Measurements from ENCODE around the gene SRMS. TPM values are rescaled to one million over a fixed set of nuclear protein-coding genes. Genes with fewer than 3 reads are reported as not detected.

Gene SRMS
- total RNA-seq, 1 donor from 2014 or later, result not detected

DNA sequence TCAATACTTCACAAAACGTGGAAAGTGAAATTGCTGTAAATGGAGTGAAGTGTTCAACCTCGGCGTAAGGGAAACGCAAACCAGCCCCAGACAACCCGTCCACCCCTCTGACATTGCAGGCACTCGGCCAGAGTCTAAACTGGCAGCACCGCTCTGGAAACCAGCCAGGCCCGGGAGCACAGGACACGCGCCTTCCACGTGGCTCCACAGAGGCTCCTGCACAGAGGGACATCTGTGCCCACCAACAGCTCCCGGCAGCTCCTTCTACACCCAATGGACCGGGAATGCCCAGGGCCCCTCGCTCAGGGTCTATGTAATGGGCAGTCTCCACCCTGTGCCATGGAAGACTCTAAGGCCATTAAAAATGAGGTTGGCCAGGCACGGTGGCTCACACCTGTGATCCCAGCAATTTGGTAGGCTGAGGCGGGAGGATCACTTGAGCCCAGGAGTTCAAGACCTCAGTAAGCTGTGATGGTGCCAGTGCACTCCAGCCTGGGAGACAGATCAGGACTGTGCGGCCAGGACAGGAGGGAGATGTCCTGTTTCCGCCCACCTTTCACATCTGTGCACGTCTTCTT lies 29.9 kb upstream of the SRMS start:
- Histone ChIP-seq H3K4me1 (no peaks in the 10 kb centered on the region), H3F3A (ENCODE audit: low read depth) (peaks cover 7% of the 10 kb centered on the region), H3K4me2 (no peak overlapping the region), H4K20me1 (ENCODE audit: low read depth) (no peaks in the 10 kb centered on the region), H3K36me3 (no peaks in the 10 kb centered on the region), H3K27me3 (peaks cover 9% of the 10 kb centered on the region), H3K79me2 (ENCODE audit: low read depth) (no peaks in the 10 kb centered on the region), H3K9me3 (ENCODE audit: low read depth) (no peaks in the 10 kb centered on the region), H3K9ac (no peak overlapping the region), H2AFZ (replicated peaks) (no peak overlapping the region), H3K27ac (no peak overlapping the region), H3K4me3 (no peak overlapping the region)
- Mint-ChIP-seq H3K4me3 (no peak overlapping the region), H3K36me3 (no peaks in the 10 kb centered on the region), H3K4me1 (peaks cover 8% of the 10 kb centered on the region), H3K27ac (no peak overlapping the region), H3K9me3 (no peaks in the 10 kb centered on the region), H3K27me3 (ENCODE audit: insufficient read depth, low read depth) (peaks cover 7% of the 10 kb centered on the region)
- no peak for TF ChIP-seq EZH2phosphoT487 (IDR thresholded peaks at IDR 0.05)
- TF ChIP-seq, protein P1, sequence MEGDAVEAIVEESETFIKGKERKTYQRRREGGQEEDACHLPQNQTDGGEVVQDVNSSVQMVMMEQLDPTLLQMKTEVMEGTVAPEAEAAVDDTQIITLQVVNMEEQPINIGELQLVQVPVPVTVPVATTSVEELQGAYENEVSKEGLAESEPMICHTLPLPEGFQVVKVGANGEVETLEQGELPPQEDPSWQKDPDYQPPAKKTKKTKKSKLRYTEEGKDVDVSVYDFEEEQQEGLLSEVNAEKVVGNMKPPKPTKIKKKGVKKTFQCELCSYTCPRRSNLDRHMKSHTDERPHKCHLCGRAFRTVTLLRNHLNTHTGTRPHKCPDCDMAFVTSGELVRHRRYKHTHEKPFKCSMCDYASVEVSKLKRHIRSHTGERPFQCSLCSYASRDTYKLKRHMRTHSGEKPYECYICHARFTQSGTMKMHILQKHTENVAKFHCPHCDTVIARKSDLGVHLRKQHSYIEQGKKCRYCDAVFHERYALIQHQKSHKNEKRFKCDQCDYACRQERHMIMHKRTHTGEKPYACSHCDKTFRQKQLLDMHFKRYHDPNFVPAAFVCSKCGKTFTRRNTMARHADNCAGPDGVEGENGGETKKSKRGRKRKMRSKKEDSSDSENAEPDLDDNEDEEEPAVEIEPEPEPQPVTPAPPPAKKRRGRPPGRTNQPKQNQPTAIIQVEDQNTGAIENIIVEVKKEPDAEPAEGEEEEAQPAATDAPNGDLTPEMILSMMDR (IDR thresholded peaks at IDR 0.05), result no peak
- TF ChIP-seq EZH2 (IDR thresholded peaks at IDR 0.05), result no peak
- no peak for DNase-seq (ENCODE audit: low spot score)

DNA sequence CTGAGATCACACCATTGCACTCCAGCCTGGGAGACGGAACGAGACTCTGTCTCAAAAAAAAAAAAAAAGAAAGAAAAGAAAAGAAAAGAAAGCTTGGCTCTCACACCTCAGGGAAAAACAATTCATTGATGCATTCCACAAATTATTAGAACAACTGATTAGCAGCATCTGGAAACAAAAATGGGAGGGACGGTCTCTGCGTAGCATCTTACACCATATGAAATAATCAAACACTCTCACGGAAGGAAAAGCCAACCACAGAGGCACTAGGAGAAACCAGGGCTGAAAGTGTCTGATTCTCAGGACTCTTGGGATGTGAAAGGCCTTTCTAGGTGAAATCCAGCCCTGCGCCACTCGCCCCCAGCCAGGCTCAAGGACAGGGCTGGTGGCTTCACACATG lies 28.8 kb upstream of the SRMS start:
- Histone ChIP-seq H3K36me3 (no peaks in the 10 kb centered on the region), H3K4me2 (no peak overlapping the region), H3K9me3 (ENCODE audit: low read depth) (no peaks in the 10 kb centered on the region), H2AFZ (replicated peaks) (no peak overlapping the region), H3F3A (ENCODE audit: low read depth) (peaks cover 7% of the 10 kb centered on the region), H3K27me3 (peaks cover 9% of the 10 kb centered on the region), H3K4me1 (no peaks in the 10 kb centered on the region), H3K9ac (no peak overlapping the region), H3K27ac (no peak overlapping the region), H3K4me3 (no peak overlapping the region), H3K79me2 (ENCODE audit: low read depth) (no peaks in the 10 kb centered on the region), H4K20me1 (ENCODE audit: low read depth) (no peaks in the 10 kb centered on the region)
- TF ChIP-seq EZH2 (IDR thresholded peaks at IDR 0.05) (no peak), EZH2phosphoT487 (IDR thresholded peaks at IDR 0.05) (no peak)
- TF ChIP-seq, protein P1 (IDR thresholded peaks at IDR 0.05), result no peak
- Mint-ChIP-seq H3K27ac (no peak overlapping the region), H3K9me3 (no peaks in the 10 kb centered on the region), H3K36me3 (no peaks in the 10 kb centered on the region), H3K4me3 (peak overlapping the region; percentile 33), H3K27me3 (ENCODE audit: insufficient read depth, low read depth) (peaks cover 7% of the 10 kb centered on the region), H3K4me1 (peaks cover 8% of the 10 kb centered on the region)
- no peak for DNase-seq (ENCODE audit: low spot score)

DNA sequence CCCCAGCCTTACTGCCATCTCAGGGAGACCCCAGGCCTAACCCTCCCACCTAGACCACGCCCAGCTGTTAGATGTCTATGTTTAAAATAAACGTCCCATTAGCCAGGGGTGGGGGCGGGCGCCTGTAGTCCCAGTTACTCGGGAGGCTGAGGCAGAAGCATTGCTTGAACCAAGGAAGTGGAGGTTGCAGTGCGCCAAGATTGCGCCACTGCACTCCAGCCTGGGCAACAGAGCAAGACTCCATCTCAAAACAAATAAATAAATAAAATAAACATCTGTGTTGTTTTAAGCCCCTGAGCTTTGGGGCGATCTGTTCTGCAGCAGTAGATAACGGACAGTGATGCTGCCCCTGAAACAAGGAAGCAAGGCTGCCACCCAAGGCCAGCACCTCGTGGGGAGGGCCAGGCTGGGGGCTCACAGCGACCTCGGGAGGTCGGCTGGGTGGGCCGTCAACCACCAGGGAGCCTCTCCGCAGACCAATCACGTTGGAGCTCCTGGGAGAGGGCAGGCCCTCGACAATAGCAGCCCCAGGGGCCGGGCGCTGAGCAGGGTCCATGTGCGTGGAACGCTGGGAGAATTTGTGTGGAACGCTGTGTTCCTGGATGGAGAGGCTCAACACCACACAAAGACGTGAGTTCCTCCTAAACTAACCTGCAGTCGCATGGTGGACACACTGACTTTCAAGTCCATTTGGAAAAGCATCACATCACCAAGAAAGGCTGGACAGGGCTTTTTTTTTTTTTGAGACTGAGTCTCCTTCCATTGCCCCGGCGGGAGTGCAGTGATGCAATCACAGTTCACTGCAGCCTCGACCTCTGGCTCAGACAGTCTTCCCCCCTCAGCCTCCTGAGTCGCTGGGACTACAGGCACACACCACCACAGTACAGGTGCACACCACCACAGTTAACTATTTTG lies 27.5 kb upstream of the SRMS start:
- Histone ChIP-seq H3K4me3 (no peak overlapping the region), H3K36me3 (no peaks in the 10 kb centered on the region), H4K20me1 (ENCODE audit: low read depth) (no peaks in the 10 kb centered on the region), H3K9ac (no peak overlapping the region), H3K4me2 (no peak overlapping the region), H3K9me3 (ENCODE audit: low read depth) (no peaks in the 10 kb centered on the region), H3K27me3 (peaks cover 9% of the 10 kb centered on the region), H2AFZ (replicated peaks) (no peak overlapping the region), H3K27ac (no peak overlapping the region), H3F3A (ENCODE audit: low read depth) (peaks cover 7% of the 10 kb centered on the region), H3K4me1 (no peaks in the 10 kb centered on the region), H3K79me2 (ENCODE audit: low read depth) (no peaks in the 10 kb centered on the region)
- H3K27me3 Mint-ChIP-seq (ENCODE audit: insufficient read depth, low read depth), result peaks cover 7% of the 10 kb centered on the region
- H3K36me3 Mint-ChIP-seq, result no peaks in the 10 kb centered on the region
- DNase-seq (ENCODE audit: low spot score), result no peak
- peaks cover 8% of the 10 kb centered on the region for H3K4me1 Mint-ChIP-seq
- TF ChIP-seq EZH2 (IDR thresholded peaks at IDR 0.05), result no peak
- TF ChIP-seq, protein P1 (IDR thresholded peaks at IDR 0.05), result no peak
- TF ChIP-seq EZH2phosphoT487 (IDR thresholded peaks at IDR 0.05), result no peak
- no peak overlapping the region for H3K27ac Mint-ChIP-seq
- no peaks in the 10 kb centered on the region for H3K9me3 Mint-ChIP-seq
- peak overlapping the region; percentile 74 for H3K4me3 Mint-ChIP-seq

All from neural progenitor cell (in vitro differentiated cells).